K562 (cell line): ENCODE results near the gene HAGHL. TPM values are rescaled to one million over a fixed set of nuclear protein-coding genes. Genes with fewer than 3 reads are reported as not detected.

ENCODE experiments used
- CSDE1 ChIP-seq, 2 experiments: fragments of 450-650 bp; IDR thresholded peaks; 2 replicates each; pipeline ENCODE4 v1.6.1; 2016; ENCODE audit warnings: mild to moderate bottlenecking in 1 of 2
- FOSL1 ChIP-seq: fragments of 200-800 bp; sonication (Bioruptor generic); conservative IDR thresholded peaks from 2 replicates; pipeline ENCODE4 v1.6.1; 2016; ENCODE audit warnings: missing genetic modification characterization, missing compliant biosample characterization
- FOXJ2 ChIP-seq: fragments of 200-800 bp; sonication (Bioruptor generic); IDR thresholded peaks from 2 replicates; pipeline ENCODE4 v1.6.1; 2016; ENCODE audit warnings: missing genetic modification characterization, missing compliant biosample characterization
- GTF2F1 ChIP-seq: IDR thresholded peaks from 2 replicates; pipeline ENCODE4 v1.6.1; 2011; ENCODE audit warnings: low read depth, low read length, improper control_type of control experiment
- HDAC1 ChIP-seq, 2 experiments: fragments of 450-650 bp; IDR thresholded peaks; 2 replicates each; pipeline ENCODE4 v1.6.1; 2016 to 2017; ENCODE audit warnings: inconsistent platforms in 1 of 2, mild to moderate bottlenecking in 1 of 2, moderate library complexity in 1 of 2
- HDAC2 ChIP-seq: fragments of 450-650 bp; IDR thresholded peaks from 2 replicates; pipeline ENCODE4 v1.6.1; 2016; ENCODE audit warnings: mild to moderate bottlenecking
- HDAC8 ChIP-seq: fragments of 450-650 bp; IDR thresholded peaks from 2 replicates; pipeline ENCODE4 v1.6.1; 2016; ENCODE audit warnings: mild to moderate bottlenecking, missing genetic modification characterization, moderate library complexity, missing compliant biosample characterization
- NFE2 ChIP-seq: IDR thresholded peaks from 2 replicates; pipeline ENCODE4 v1.6.1; 2014; ENCODE audit warnings: antibody characterized with exemption, low read depth
- RNF2 ChIP-seq: sonication (generic); IDR thresholded peaks from 2 replicates; pipeline ENCODE4 v1.6.1; 2016
- TBP ChIP-seq: optimal IDR thresholded peaks from 2 replicates; pipeline ENCODE3; 2011; ENCODE audit warnings: low read depth, low read length, improper control_type of control experiment
- ZNF764 ChIP-seq: fragments of 250-450 bp; sonication (Bioruptor Pico); IDR thresholded peaks from 2 replicates; pipeline ENCODE4 v1.4.0; 2020; ENCODE audit warnings: low read depth, mild to moderate bottlenecking, moderate library complexity
- polyA plus RNA-seq, 8 experiments: library from polyadenylated mRNA; depleted of rRNA in 4 of 8; stranded (reverse) in 5 of 8; unstranded in 3 of 8; fragments of >200 nt; fragmentation: Nextera tagmentation in 2 of 8; fragmentation: Illumina TruSeq in 1 of 8; extraction: Ambion mirVana in 2 of 8; extraction: Trizol in 1 of 8; gene quantifications; 2 replicates each; pipeline versions ENCODE4 v1.2.1 to v1.2.3, GENCODE V29; 2011 to 2014; ENCODE audit warnings: inconsistent platforms in 1 of 8, missing spikeins in 1 of 8
- total RNA-seq, 7 experiments: library from RNA; depleted of rRNA in 6 of 7; stranded (reverse); fragments of >200 nt in 6 of 7; fragmentation: Illumina TruSeq in 2 of 7; extraction: Trizol in 2 of 7; gene quantifications; 2 replicates each; pipeline versions ENCODE4 v1.2.1 to v1.2.3, GENCODE V29; 2011 to 2021; ENCODE audit warnings: low replicate concordance in 1 of 7
- TF ChIP-seq, protein P1 (sequence below): fragments of 250-450 bp; sonication (Bioruptor Pico); IDR thresholded peaks from 2 replicates; pipeline ENCODE4 v1.4.0; 2020
- TF ChIP-seq, protein P2 (sequence below), 3 experiments: fragments of 200-800 bp in 1 of 3; fragments of 250-450 bp in 1 of 3; fragments of 450-650 bp in 1 of 3; sonication (Bioruptor Pico) in 1 of 3; sonication (Bioruptor generic) in 1 of 3; formaldehyde crosslinking in 1 of 3; IDR thresholded peaks; 2 replicates each; pipeline versions ENCODE4 v1.6.1 to v1.8.0; 2016 to 2022; ENCODE audit warnings: mild to moderate bottlenecking in 2 of 3, missing genetic modification characterization in 2 of 3, missing compliant biosample characterization in 1 of 3, moderate library complexity in 1 of 3

Gene HAGHL
- total and polyA plus RNA-seq, 9 of the 15 experiments (the other 6 are each of a cell fraction or from before 2014, with no cell fraction given) = 0.31 to 83.4 (median 20.7) TPM

DNA sequence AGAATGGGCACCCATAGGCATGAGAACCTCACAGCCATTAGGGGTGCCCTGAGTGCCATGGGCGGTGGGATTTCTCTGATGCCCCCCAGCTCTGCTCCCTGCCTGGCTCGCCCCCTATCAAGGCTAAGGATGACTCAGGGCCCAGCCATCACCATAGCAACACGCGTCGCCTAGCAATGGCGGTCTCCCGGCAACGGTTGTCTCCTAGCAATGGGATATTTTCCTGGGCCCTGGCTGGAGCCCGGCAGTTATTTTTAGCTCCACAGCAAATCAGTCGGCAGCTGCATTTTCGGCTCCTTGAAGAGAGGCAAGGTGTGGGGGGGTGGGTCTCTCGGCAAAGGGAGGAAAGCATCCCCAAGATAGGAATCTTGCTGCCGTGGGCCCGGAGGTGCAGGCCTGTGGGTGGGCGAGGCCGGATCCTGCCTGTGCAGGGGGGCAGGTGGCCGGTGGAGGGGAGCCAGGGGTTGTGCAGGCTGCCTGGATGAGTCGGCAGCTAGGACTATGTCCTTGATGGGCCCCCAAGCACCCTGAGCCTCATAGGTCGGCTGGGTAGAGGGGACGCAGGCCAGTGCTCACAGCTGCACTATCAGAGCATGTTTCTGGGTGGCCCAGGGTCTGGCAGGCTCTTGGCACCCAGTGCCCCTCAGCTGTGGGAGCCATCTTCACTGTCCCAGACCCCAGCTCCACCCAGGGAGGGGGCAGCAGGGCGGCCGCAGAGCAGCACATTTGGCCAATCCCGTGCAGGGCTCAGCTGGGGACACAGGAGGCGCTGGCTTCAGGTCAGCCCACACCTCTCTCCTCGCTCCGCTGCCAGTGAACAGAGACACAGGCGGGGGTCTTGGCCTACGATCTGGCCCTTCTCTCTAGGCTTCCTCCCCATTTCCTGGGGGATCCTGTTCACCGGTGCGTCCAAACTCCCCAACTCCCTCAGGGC lies 17.1 kb upstream of the HAGHL start (continued):
- TF ChIP-seq HDAC2 (peak; percentile 52; the same call in 1 of the 2 replicates), FOSL1 (tag) (peak; percentile 42; the same call in 1 of the 2 replicates), HDAC1 (IDR thresholded peaks at IDR 0.05) (0 out of 4 replicates have a peak, but pooled peaks of 1 of the 2 experiments have one; percentile 30), RNF2 (peak; percentile 97), NFE2 (peak; percentile 87), HDAC8 (tag) (no peak), FOXJ2 (tag) (peak; percentile 53; the same call in 1 of the 2 replicates), TBP (no peak), GTF2F1 (no peak), ZNF764 (CRISPR knock-in tag) (no peak), CSDE1 (IDR thresholded peaks at IDR 0.05) (peak in 1 of 2 experiments; percentile 100; a peak in 2 of 4 replicates)
- TF ChIP-seq, protein P1, sequence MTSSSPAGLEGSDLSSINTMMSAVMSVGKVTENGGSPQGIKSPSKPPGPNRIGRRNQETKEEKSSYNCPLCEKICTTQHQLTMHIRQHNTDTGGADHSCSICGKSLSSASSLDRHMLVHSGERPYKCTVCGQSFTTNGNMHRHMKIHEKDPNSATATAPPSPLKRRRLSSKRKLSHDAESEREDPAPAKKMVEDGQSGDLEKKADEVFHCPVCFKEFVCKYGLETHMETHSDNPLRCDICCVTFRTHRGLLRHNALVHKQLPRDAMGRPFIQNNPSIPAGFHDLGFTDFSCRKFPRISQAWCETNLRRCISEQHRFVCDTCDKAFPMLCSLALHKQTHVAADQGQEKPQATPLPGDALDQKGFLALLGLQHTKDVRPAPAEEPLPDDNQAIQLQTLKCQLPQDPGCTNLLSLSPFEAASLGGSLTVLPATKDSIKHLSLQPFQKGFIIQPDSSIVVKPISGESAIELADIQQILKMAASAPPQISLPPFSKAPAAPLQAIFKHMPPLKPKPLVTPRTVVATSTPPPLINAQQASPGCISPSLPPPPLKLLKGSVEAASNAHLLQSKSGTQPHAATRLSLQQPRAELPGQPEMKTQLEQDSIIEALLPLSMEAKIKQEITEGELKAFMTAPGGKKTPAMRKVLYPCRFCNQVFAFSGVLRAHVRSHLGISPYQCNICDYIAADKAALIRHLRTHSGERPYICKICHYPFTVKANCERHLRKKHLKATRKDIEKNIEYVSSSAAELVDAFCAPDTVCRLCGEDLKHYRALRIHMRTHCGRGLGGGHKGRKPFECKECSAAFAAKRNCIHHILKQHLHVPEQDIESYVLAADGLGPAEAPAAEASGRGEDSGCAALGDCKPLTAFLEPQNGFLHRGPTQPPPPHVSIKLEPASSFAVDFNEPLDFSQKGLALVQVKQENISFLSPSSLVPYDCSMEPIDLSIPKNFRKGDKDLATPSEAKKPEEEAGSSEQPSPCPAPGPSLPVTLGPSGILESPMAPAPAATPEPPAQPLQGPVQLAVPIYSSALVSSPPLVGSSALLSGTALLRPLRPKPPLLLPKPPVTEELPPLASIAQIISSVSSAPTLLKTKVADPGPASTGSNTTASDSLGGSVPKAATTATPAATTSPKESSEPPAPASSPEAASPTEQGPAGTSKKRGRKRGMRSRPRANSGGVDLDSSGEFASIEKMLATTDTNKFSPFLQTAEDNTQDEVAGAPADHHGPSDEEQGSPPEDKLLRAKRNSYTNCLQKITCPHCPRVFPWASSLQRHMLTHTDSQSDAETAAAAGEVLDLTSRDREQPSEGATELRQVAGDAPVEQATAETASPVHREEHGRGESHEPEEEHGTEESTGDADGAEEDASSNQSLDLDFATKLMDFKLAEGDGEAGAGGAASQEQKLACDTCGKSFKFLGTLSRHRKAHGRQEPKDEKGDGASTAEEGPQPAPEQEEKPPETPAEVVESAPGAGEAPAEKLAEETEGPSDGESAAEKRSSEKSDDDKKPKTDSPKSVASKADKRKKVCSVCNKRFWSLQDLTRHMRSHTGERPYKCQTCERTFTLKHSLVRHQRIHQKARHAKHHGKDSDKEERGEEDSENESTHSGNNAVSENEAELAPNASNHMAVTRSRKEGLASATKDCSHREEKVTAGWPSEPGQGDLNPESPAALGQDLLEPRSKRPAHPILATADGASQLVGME (CRISPR knock-in tag) = peak; percentile 96
- TF ChIP-seq, protein P2, sequence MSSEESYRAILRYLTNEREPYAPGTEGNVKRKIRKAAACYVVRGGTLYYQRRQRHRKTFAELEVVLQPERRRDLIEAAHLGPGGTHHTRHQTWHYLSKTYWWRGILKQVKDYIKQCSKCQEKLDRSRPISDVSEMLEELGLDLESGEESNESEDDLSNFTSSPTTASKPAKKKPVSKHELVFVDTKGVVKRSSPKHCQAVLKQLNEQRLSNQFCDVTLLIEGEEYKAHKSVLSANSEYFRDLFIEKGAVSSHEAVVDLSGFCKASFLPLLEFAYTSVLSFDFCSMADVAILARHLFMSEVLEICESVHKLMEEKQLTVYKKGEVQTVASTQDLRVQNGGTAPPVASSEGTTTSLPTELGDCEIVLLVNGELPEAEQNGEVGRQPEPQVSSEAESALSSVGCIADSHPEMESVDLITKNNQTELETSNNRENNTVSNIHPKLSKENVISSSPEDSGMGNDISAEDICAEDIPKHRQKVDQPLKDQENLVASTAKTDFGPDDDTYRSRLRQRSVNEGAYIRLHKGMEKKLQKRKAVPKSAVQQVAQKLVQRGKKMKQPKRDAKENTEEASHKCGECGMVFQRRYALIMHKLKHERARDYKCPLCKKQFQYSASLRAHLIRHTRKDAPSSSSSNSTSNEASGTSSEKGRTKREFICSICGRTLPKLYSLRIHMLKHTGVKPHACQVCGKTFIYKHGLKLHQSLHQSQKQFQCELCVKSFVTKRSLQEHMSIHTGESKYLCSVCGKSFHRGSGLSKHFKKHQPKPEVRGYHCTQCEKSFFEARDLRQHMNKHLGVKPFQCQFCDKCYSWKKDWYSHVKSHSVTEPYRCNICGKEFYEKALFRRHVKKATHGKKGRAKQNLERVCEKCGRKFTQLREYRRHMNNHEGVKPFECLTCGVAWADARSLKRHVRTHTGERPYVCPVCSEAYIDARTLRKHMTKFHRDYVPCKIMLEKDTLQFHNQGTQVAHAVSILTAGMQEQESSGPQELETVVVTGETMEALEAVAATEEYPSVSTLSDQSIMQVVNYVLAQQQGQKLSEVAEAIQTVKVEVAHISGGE (CRISPR knock-in tag; IDR thresholded peaks at IDR 0.05) = no peak
